ENCODE results near the gene WDR1.

DNA sequence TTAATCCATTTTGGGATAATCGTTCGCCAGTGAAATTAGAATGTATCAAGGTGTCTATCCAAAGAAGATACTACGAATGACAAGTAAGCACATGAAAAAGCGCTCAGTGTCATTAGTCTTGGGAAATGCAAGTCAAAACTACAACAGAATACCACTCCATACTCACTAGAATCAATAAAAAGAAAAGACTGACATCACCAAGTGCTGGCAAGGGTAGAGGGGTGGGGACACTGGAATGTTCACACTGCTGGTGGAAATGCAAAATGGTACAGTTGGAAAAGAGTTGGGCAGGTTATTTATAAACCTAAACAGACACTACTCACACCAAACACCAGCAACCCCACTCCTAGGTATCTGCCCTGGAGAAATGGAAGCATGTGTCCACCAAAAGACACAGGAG lies 11.2 kb downstream of the WDR1 start:
- TF ChIP-seq, protein P1, sequence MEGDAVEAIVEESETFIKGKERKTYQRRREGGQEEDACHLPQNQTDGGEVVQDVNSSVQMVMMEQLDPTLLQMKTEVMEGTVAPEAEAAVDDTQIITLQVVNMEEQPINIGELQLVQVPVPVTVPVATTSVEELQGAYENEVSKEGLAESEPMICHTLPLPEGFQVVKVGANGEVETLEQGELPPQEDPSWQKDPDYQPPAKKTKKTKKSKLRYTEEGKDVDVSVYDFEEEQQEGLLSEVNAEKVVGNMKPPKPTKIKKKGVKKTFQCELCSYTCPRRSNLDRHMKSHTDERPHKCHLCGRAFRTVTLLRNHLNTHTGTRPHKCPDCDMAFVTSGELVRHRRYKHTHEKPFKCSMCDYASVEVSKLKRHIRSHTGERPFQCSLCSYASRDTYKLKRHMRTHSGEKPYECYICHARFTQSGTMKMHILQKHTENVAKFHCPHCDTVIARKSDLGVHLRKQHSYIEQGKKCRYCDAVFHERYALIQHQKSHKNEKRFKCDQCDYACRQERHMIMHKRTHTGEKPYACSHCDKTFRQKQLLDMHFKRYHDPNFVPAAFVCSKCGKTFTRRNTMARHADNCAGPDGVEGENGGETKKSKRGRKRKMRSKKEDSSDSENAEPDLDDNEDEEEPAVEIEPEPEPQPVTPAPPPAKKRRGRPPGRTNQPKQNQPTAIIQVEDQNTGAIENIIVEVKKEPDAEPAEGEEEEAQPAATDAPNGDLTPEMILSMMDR (IDR thresholded peaks at IDR 0.05) = no peak
- no peak for TF ChIP-seq POLR2AphosphoS5 (IDR thresholded peaks at IDR 0.05)
- no peak for TF ChIP-seq EP300 (IDR thresholded peaks at IDR 0.05)

All from upper lobe of left lung (tissue), 4 donors.